Activated CD4-positive, alpha-beta T cell treated with anti-CD3 and anti-CD28 coated beads, Interleukin-2, amount 50 U/mL, for 48 hours (primary cell): ENCODE data around the gene REPS2.
A peak's percentile ranks its signal among the peaks of the same experiment; 100 is the strongest.
"Not testable (repeated sequence)": the region's sequence is repeated elsewhere in the genome, so short reads cannot be mapped to it uniquely, and the experiment has no call there.

Experiments used
- DNase-seq, 2 experiments: peaks; one replicate each; pipeline ENCODE4 v3.0.0-alpha.2; 2020

REPS2 gene

GRCh38 chrX:16946361-16946964, at the start of gene REPS2:
REPS2 (plus strand) TSS chrX:16946658; CDS start chrX:16946862, 204 bp downstream.
- DNase-seq, result peak; percentile 75 to 76

- no peak for DNase-seq
These were observed 49.0 kb upstream of the REPS2 start for GRCh38 chrX:16897445-16897844.

GRCh38 chrX:16903274-16904022, 43.0 kb upstream of the REPS2 start:
- DNase-seq, result no peak

GRCh38 chrX:16910376-16910775, 36.1 kb upstream of the REPS2 start:
- no peak for DNase-seq

GRCh38 chrX:16914058-16914457, 32.4 kb upstream of the REPS2 start:
- DNase-seq, result no peak

- no peak for DNase-seq
These were observed 29.9 kb upstream of the REPS2 start for GRCh38 chrX:16916561-16916960.

- DNase-seq, result no peak
These were observed 29.3 kb upstream of the REPS2 start for GRCh38 chrX:16917120-16917519.

- DNase-seq, result no peak
These were observed 27.5 kb upstream of the REPS2 start for GRCh38 chrX:16918979-16919378.

- no peak for DNase-seq
These were observed 26.4 kb upstream of the REPS2 start for GRCh38 chrX:16920075-16920474.

GRCh38 chrX:16923157-16923556, 23.3 kb upstream of the REPS2 start:
- DNase-seq, result no peak

GRCh38 chrX:16924631-16925480, 21.6 kb upstream of the REPS2 start:
- DNase-seq, result no peak

GRCh38 chrX:16930392-16930791, 16.1 kb upstream of the REPS2 start:
- DNase-seq, result no peak

GRCh38 chrX:16931371-16931770, 15.1 kb upstream of the REPS2 start:
- no peak for DNase-seq

- DNase-seq, result no peak
These were observed 14.4 kb upstream of the REPS2 start for GRCh38 chrX:16931855-16932575.

- DNase-seq, result no peak
These were observed 12.3 kb upstream of the REPS2 start for GRCh38 chrX:16934185-16934584.

GRCh38 chrX:16946971-16947562, 609 bp downstream of the REPS2 start:
- peak; percentile 1 to 4 for DNase-seq

GRCh38 chrX:16950423-16950822, 4.0 kb downstream of the REPS2 start:
- DNase-seq, result no peak

GRCh38 chrX:16953606-16954211, 7.3 kb downstream of the REPS2 start:
- DNase-seq, result no peak

- no peak for DNase-seq
These were observed 11.3 kb downstream of the REPS2 start for GRCh38 chrX:16957751-16958150.

- DNase-seq, result no peak
These were observed 11.9 kb downstream of the REPS2 start for GRCh38 chrX:16958356-16958755.

- not testable (repeated sequence) for DNase-seq
These were observed 16.2 kb downstream of the REPS2 start for GRCh38 chrX:16962661-16963060.

GRCh38 chrX:16963216-16963615, 16.8 kb downstream of the REPS2 start:
- DNase-seq, result no peak
